SIG-M5 treated with dmso at 0.1 percent for 504 hours (cell line): ENCODE results near the gene OR4N2.
"Not testable (repeated sequence)": the region's sequence is repeated elsewhere in the genome, so short reads cannot be mapped to it uniquely, and the experiment has no call there.

Experiments used
- DNase-seq: peaks from one replicate; lab custom pipeline; 2025; ENCODE audit not compliant: unreplicated experiment; lab: John Stamatoyannopoulos, UW

The OR4N2 gene

GRCh38 chr14:19828314-19828713, 24.7 kb downstream of the OR4N2 start:
- DNase-seq, result no peak

- not testable (repeated sequence) for DNase-seq
Measured at GRCh38 chr14:19834203-19834848, 30.8 kb downstream of the OR4N2 start.

- no peak for DNase-seq
Measured at GRCh38 chr14:19838433-19838832, 34.9 kb downstream of the OR4N2 start.

- no peak for DNase-seq
Measured at GRCh38 chr14:19851365-19851764, 47.8 kb downstream of the OR4N2 start.

GRCh38 chr14:19866061-19866669, 62.6 kb downstream of the OR4N2 start:
- not testable (repeated sequence) for DNase-seq

- DNase-seq, result no peak
Measured at GRCh38 chr14:19873178-19873577, 69.6 kb downstream of the OR4N2 start.

GRCh38 chr14:19874842-19875241, 71.3 kb downstream of the OR4N2 start, which contains the start of gene OR4K2:
OR4K2 (plus strand) TSS chr14:19875142; CDS start chr14:19876268, 1,126 bp downstream.
- no peak for DNase-seq

- peak; percentile 32 for DNase-seq
Measured at GRCh38 chr14:19878029-19878642, 74.6 kb downstream of the OR4N2 start.
